ENCODE measurements around the gene EME1. TPM values are rescaled to one million over a fixed set of nuclear protein-coding genes. Genes with fewer than 3 reads are reported as not detected.

The EME1 gene
- total and polyA plus RNA-seq, 12 donors: 0.18 to 5.2 (median 0.67) TPM

GRCh38 chr17:50352693-50353599 lies 20.1 kb upstream of the EME1 start:
- Histone ChIP-seq H3K9me3 (replicated peaks in 1 of 3) (no peaks in the 10 kb centered on the region), H3K27ac (no peak overlapping the region), H3K36me3 (replicated peaks in 1 of 2) (peaks cover 0 to 42% of the 10 kb centered on the region in 2 donors), H3K27me3 (no peaks in the 10 kb centered on the region), H3K4me3 (no peak overlapping the region), H3K4me1 (replicated peaks in 1 of 2) (peaks cover 0 to 3% of the 10 kb centered on the region in 2 donors)
- 91 to 97% (median 94%) methylated on average over 17 to 21 of the region's 21 CpGs for WGBS, 4 donors
- peak in 3 of 7 donors; percentile 3 to 42 (median 21) for DNase-seq
- TF ChIP-seq POLR2A (IDR thresholded peaks at IDR 0.05) (no peak), CTCF (IDR thresholded peaks at IDR 0.05) (no peak)
- intact Hi-C loops (cut with DNase I): no loop called here

- WGBS, 4 donors: 86 to 92% (median 89%) methylated on average over 14 to 27 of the region's 27 CpGs
These were observed 19.3 kb upstream of the EME1 start for GRCh38 chr17:50353600-50354195.

GRCh38 chr17:50354198-50354597 lies 18.8 kb upstream of the EME1 start:
- Histone ChIP-seq H3K9me3 (replicated peaks in 1 of 3) (no peaks in the 10 kb centered on the region), H3K36me3 (replicated peaks in 1 of 2) (peaks cover 0 to 54% of the 10 kb centered on the region in 2 donors), H3K27ac (no peak overlapping the region), H3K27me3 (no peaks in the 10 kb centered on the region), H3K4me3 (no peak overlapping the region), H3K4me1 (replicated peaks in 1 of 2) (peaks cover 2 to 3% of the 10 kb centered on the region in 2 donors)
- intact Hi-C loops (cut with DNase I): no loop called here
- peak in 3 of 7 donors; percentile 14 to 18 (median 16) for DNase-seq
- WGBS, 4 donors: 82 to 92% (median 88%) methylated on average over 9 to 15 of the region's 15 CpGs
- no peak for TF ChIP-seq POLR2A (IDR thresholded peaks at IDR 0.05)
- TF ChIP-seq CTCF (IDR thresholded peaks at IDR 0.05): no peak

More at GRCh38 chr17:50353600-50354195, 19.3 kb upstream of the EME1 start:
- no peak overlapping the region for H3K27ac ChIP-seq
- peak in 4 of 7 donors; percentile 11 to 48 (median 16) for DNase-seq
- no peaks in the 10 kb centered on the region for H3K27me3 ChIP-seq
- intact Hi-C loops (cut with DNase I): no loop called here
- H3K36me3 ChIP-seq (replicated peaks in 1 of 2): peaks cover 0 to 50% of the 10 kb centered on the region in 2 donors
- TF ChIP-seq POLR2A (IDR thresholded peaks at IDR 0.05) (no peak), CTCF (IDR thresholded peaks at IDR 0.05) (no peak)
- H3K4me3 ChIP-seq: no peak overlapping the region
- no peaks in the 10 kb centered on the region for H3K4me1 ChIP-seq (replicated peaks in 1 of 2)
- no peaks in the 10 kb centered on the region for H3K9me3 ChIP-seq (replicated peaks in 1 of 3)

- Histone ChIP-seq H3K27me3 (no peaks in the 10 kb centered on the region), H3K9me3 (replicated peaks in 1 of 3) (no peaks in the 10 kb centered on the region), H3K4me3 (no peak overlapping the region), H3K36me3 (replicated peaks in 1 of 2) (peaks cover 0 to 54% of the 10 kb centered on the region in 2 donors), H3K4me1 (replicated peaks in 1 of 2) (peaks cover 7 to 9% of the 10 kb centered on the region in 2 donors), H3K27ac (no peak overlapping the region)
- intact Hi-C loops (cut with DNase I): loop anchor here in 1 of 2 donors (5.0 kb wide), 1 partner anchor 118 kb away; no protein-coding TSS in a partner anchor
- peak in 4 of 7 donors; percentile 10 to 43 (median 16) for DNase-seq
- 94 to 100% (median 96%) methylated on average over 2 to 13 of the region's 13 CpGs for WGBS, 4 donors
- no peak for TF ChIP-seq POLR2A (IDR thresholded peaks at IDR 0.05)
- TF ChIP-seq CTCF (IDR thresholded peaks at IDR 0.05): no peak
These were observed 18.3 kb upstream of the EME1 start for GRCh38 chr17:50354776-50355175.
